GM19455 (cell line): ENCODE data around the gene FBN3.
A peak's percentile ranks its signal among the peaks of the same experiment; 100 is the strongest.
"Not testable (repeated sequence)": the region's sequence is repeated elsewhere in the genome, so short reads cannot be mapped to it uniquely, and the experiment has no call there.

ENCODE experiments used
- ATAC-seq: cut with Tn5 transposase; IDR thresholded peaks from one replicate; pipeline ENCODE4 v1.9.1; 2021; ENCODE audit not compliant: unreplicated experiment

The FBN3 gene

DNA sequence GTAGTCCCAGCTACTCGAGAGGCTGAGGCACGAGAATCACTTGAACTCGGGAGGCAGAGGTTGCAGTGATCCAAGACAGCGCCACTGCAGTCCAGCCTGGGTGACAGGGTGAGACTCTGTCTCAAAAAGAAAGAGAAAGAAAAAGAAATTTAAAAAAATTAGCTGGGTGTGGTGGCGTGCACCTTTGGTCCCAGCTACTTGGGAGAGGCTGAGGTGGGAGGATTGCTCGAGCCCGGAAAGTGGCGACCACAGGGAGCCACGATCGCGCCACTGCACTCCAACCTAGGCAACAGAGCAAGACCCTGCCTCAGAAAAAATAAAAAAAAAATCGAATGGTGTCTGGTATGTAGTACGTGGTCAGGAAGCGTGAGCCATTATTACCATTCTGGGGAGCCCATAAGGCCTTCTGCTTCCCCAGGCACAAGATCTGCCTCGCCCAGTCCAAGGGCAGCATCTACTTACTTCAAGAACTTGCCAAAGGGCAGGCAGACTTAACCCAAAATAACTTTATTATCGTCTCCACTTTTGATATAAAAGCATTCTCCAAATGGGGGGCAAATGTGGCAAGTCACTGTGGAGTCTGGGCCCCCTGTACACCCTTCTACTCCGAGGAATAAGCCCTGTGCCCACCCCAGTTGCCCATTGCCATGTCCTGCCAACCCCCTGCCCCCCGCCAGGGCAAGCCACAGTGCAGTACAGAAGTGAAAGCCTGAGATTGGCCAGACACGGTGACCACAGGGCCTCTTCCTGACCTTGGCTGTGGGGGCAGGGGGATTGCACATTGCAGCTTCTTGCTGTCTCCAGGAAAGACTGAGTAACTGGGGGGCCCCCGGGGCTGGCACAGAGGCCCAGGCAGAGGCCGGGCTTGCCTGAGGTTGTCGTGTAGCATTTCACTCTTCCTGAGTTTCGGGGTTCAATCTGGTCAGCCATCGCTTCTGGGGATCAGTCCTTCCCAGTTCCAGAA, 84.2 kb downstream of the FBN3 start:
- no peak for ATAC-seq

- ATAC-seq, result no peak
These were observed 91.7 kb downstream of the FBN3 start for GRCh38 chr19:8057545-8058270.

DNA sequence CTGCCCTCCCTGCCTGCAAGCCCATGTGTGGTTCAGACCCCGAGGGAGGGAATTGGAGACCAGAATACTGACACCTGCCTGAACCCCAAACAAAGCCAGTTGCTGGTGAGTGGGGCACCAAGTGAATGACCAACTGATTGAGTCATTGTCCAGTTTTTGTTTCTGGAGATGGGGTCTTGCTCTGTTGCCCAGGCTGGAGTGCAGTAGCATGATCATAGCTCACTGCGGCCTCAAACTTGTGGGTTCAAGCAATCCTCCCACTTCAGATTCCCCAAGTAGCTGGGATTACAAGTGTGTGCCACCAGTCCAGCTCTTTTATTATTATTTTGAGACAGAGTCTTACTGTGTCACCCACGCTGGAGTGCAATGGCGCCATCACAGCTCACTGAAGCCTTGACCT, 92.9 kb downstream of the FBN3 start:
- ATAC-seq, result no peak

- ATAC-seq, result no peak
These were observed 95.2 kb downstream of the FBN3 start for GRCh38 chr19:8054169-8054568.

GRCh38 chr19:8052464-8052859, 96.9 kb downstream of the FBN3 start, which contains the start of gene CCL25:
TSS of gene CCL25 (plus strand) at chr19:8052760. CDS start at chr19:8053050, 290 bp downstream.
- no peak for ATAC-seq

GRCh38 chr19:8050274-8051096, 98.9 kb downstream of the FBN3 start:
- ATAC-seq, result peak; percentile 76

GRCh38 chr19:8046569-8047165, 102.7 kb downstream of the FBN3 start:
- ATAC-seq, result no peak

DNA sequence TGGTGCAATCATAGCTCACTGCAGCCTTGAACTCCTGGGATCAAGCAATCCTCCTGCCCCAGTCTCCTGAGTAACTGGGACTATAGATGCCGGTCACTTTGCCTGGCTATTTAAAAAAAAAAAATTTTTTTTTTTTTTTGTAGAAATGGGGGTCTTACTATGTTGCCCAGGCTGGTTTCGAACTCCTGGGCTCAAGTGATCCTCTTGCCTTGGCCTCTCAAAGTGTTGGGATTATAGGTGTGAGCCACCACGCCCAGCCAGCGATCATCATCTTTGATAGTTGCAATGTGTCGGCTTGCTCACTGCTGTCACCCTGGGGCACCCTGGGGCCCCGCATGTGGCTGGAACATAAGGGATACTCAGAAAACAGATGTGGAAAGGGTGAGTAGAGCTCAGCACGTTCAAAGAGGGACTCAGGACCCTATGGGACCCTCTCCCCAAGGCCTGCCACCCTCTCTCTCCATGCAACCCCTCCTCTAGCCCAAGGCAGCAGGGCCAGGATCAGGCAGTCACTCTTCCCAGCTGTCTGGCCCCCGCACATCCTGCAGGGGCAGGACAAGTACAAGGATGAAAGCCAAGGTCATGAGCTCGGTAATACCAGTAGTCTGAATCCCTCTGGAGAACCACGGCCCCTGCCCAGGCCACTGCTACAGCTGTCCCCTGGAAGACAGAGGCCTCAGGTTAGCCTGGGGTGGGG, 103.4 kb downstream of the FBN3 start:
- ATAC-seq, result no peak

DNA sequence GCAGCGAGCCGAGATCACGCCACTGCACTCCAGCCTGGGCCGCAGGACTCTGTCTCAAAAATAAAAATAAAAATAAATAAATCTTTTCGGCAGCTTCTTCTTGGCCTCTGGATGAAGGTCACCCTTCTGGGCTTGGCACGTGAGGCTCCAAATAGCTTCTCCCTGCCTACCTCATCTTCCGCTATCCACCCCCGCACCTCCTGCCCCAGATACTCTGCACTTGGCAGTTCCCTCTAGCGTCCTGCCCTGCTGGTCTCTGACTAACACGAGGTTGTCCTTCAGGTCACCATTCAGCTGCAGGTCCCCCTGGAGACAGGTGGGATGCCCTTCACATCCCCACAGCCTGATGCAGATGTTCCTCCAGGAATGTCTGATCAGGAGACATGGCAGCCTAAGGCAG, 105.4 kb downstream of the FBN3 start:
- no peak for ATAC-seq

GRCh38 chr19:8042900-8043299, 106.5 kb downstream of the FBN3 start:
- no peak for ATAC-seq

DNA sequence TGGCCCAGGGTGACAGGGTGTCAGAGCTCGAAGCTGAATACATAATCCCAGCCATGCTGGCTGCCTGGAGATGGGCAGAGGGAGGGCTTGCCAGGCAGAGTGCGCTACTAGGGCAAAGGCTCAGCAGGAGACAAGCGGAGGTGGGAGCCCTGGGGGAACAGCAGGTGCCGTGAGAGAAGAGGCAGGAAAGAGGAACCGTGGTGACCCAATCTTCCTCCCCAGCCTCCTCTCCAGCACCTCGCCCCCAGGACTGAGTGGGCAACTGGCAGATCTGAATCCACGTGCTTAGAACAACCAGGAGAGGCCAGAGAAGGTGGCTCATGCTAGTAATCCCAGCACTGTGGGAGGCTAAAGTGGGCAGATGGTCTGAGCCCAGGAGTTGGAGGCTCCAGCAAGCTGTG, 107.9 kb downstream of the FBN3 start:
- ATAC-seq, result no peak

GRCh38 chr19:8039231-8039630, 110.2 kb downstream of the FBN3 start:
- no peak for ATAC-seq

DNA sequence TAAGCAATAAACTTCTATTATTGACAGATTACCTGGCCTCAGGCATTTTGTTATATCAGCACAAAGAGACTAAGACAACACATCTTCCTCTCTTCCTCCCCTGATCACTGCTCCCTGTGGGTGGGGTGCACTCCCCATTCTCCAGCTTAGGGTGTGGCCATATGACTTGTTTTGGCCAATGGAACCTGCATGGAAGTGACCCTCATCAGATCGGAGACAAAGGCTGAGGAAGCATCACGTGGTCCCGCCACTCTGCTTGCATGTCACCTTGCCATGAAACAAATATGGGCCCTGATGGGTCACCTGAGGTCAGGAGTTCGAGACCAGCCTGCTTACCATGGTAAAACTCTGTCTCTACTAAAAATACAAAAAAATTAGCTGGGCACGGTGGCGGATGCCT, 110.6 kb downstream of the FBN3 start:
- no peak for ATAC-seq

DNA sequence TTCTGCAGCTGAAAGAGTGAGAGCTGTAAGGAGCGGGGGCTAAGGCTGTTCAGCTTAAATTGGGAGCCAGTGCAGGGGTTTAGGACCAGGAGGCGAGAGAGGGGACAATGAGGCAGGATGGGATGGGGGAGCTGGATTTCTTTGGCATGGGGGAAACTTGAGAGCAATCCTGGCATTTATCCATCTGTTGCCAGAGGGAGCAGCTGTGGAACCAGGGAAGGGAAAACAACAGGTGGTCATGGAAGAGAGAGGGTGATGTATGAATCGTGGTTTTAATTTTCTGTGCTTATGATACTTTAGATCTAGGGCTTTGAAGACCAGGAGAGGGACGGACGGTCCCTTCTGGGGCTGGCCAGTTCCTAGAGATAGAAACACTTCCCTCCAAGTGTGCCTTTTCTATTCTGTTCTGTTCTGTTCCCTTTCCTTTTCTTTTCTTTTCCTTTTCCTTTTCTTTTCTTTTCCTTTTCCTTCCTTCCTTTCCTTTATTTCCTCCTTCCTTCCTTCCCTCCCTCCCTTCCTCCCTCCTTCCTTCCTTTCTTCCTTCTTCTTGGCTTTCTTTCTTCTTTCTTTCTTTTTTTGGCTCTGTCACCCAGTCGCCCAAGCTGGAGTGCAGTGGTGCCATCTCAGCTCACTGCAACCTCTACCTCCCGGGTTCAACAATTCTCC, 112.8 kb downstream of the FBN3 start:
- ATAC-seq, result no peak

DNA sequence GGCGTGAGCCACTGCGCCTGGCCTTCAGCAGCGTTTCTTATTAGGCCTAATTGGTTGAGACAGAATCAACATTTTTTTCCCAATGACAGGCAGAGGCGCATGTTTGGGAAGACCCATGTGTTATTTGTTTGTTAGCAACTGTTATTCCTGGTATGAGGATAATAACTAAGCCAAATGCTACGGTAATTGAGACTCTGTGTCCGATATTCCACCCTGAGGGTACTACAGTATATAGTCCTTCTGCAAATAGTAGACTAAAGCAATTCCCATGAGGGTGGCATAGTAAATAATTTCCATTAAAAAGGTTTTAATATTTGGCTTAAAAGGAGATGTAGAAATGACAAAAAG, 115.2 kb downstream of the FBN3 start:
- ATAC-seq, result no peak

GRCh38 chr19:8033287-8034177, 115.9 kb downstream of the FBN3 start:
- ATAC-seq, result not testable (repeated sequence)

DNA sequence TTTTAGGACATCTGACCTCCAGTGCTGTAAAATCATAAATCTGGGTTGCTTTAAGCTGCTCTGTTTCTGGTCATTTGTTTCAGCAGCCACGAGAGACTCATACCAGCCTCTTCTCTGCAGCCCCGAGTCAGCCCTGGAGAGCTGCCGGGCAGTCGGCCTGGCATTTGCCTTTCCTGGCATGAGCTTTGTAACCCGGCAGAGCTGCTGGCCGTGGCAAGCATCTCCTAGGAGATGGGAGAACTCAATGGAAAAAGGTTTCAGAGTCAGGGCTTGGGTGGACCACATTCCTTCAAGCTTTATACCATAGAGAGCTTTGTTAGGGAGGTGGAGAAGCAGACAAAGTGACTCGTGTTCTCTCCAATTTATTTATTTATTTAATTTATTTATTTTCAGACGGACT, 118.4 kb downstream of the FBN3 start:
- no peak for ATAC-seq

DNA sequence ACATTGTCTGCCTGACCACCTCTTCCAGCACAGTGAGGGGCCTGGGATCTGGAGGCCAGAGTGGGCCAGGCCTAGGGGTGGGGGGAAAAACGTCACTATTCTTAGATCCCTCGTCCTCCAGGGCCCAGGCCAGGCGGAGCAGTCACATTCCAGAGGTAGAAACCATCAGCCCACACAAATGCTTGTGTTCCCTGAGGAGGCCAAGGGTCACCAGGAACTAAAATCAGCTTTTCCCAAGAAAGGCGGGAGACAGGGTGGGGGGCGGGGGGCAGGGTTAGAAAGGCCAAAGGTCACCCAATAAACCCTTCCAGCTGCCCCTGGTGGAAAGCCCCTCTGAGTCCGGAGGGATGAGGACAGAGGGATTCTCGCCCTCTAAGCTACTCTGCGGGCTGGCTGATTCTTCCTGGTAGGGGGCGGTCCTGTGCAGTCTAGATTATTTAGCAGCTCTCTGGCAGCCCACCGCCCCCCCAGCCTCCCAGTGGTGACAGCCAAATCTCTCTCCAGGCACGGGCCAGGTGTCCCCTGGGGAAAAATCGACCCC, 120.4 kb downstream of the FBN3 start:
- no peak for ATAC-seq
